Measurements from ENCODE around the gene USP6. TPM values are rescaled to one million over a fixed set of nuclear protein-coding genes. Genes with fewer than 3 reads are reported as not detected.

Gene USP6
- not detected in 2 replicates for total RNA-seq (2014; rRNA removed)
- Bru-seq, nascent RNA: not detected
- percentile 4 among the genes with signal in this experiment for BruChase-seq, experiment 1, labeled RNA remaining after a 6-hour chase
- BruChase-seq, experiment 2, labeled RNA remaining after a 2-hour chase: percentile 3 among the genes with signal in this experiment
- long read RNA-seq, partial matches to known transcripts: 0 of 1 reads
- long read RNA-seq, other reads (novel, unspliced or antisense): 1 of 1 reads

DNA sequence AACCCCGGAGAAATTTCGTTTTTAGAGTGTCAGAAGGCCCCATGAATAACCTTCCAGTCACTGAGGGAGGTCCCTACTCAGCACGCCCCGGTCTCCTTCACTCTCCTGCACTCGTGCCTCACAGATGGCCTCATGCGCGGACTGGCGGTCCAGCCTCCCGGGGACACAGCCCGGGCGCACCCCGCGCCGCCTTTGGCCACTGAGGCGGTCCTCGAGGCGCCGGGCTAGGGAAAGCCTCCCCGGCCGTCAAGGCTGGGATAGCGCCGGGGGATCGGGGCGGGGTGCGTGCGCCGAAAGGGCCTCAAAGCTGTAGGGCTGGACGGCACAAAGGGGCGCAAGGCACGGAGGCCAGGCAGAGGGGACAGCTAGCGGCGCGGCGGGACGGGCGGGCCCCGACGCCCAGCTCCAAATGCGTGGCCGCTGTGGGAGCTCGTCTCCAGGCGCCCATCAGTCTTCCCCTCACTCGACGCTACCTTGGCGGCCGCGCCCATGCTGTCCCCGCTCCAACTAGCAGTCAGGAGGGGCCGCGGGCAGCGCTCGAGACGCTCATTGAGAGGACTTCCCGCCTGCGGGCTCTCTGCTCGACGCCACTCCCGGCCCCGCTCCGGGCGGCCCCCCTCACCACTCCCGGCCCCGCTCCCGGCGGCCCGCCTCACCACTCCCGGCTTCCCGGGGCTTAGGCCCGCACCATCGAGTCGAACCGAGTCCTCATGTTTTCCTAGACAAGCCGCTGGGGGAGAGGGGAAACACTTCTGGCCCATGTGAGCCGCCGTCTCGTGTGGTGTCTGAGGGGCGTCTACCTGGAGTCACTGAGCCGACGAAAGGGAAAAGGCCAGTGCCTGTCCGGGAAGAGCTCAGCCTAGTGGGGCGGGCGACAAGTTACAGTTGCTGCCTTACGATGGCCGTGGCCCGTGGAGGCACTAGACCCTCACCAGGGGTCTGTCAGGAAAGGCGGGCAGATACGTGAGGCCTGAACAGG lies at the start of gene USP6:
TSS of gene USP6 (plus strand) at position 360 of the 979 bp plus-strand sequence. CDS start 14,336 bp downstream, outside the sequence.
- intact Hi-C loops (cut with micrococcal nuclease): no loop called here
- no peak within 1 kb of the TSS for H2AFZ ChIP-seq (ENCODE audit: low read length)
- DNase-seq: no peak
- POLR2A ChIA-PET (ENCODE audit: unreplicated experiment): no interaction called here
- no peak within 1 kb of the TSS for H3K4me3 ChIP-seq (ENCODE audit: low read length)
- no peak within 1 kb of the TSS for H3K27ac ChIP-seq (ENCODE audit: low read length)
- no peaks in the 10 kb centered on the region for H3K9me2 ChIP-seq (replicated peaks; ENCODE audit: low read length)
- no peaks in the 10 kb centered on the region for H4K20me1 ChIP-seq (ENCODE audit: low read length)
- ATAC-seq: no peak
- H3K79me2 ChIP-seq (ENCODE audit: low read length): peaks cover 4% of the 10 kb centered on the region; the same call in 1 of the 2 replicates
- BruUV-seq (replicated peaks): no TSS peak
- H3F3A ChIP-seq (ENCODE audit: low read length, unreplicated experiment): no peaks in the 10 kb centered on the region
- no peak within 1 kb of the TSS for H3K9ac ChIP-seq (ENCODE audit: low read length)
- no peaks in the 10 kb centered on the region for H3K27me3 ChIP-seq (ENCODE audit: low read length)
- H3K4me1 ChIP-seq (ENCODE audit: insufficient read depth, low read length): no peaks in the 10 kb centered on the region; the same call in 1 of the 2 replicates
- TF ChIP-seq, protein P1, sequence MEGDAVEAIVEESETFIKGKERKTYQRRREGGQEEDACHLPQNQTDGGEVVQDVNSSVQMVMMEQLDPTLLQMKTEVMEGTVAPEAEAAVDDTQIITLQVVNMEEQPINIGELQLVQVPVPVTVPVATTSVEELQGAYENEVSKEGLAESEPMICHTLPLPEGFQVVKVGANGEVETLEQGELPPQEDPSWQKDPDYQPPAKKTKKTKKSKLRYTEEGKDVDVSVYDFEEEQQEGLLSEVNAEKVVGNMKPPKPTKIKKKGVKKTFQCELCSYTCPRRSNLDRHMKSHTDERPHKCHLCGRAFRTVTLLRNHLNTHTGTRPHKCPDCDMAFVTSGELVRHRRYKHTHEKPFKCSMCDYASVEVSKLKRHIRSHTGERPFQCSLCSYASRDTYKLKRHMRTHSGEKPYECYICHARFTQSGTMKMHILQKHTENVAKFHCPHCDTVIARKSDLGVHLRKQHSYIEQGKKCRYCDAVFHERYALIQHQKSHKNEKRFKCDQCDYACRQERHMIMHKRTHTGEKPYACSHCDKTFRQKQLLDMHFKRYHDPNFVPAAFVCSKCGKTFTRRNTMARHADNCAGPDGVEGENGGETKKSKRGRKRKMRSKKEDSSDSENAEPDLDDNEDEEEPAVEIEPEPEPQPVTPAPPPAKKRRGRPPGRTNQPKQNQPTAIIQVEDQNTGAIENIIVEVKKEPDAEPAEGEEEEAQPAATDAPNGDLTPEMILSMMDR (conservative IDR thresholded peaks at IDR 0.05; ENCODE audit: low read depth, low read length): no peak
- TF ChIP-seq EZH2phosphoT487 (IDR thresholded peaks at IDR 0.05; ENCODE audit: borderline replicate concordance, low read length) (no peak), EZH2 (IDR thresholded peaks at IDR 0.05; ENCODE audit: low read length, unreplicated experiment) (no peak)
- H3K9me3 ChIP-seq (ENCODE audit: low read length): no peaks in the 10 kb centered on the region
- CTCF ChIA-PET: no interaction called here
- H3K36me3 ChIP-seq (ENCODE audit: low read depth, low read length): 0 out of 2 replicates have a peak, but pooled peaks cover 6% of the 10 kb centered on the region
- H3K4me2 ChIP-seq (ENCODE audit: low read length): no peak within 1 kb of the TSS

GRCh38 chr17:5068236-5068635 lies 47.6 kb upstream of the USP6 start:
- H3K4me2 ChIP-seq (ENCODE audit: low read length): no peak overlapping the region
- intact Hi-C loops (cut with micrococcal nuclease): no loop called here
- H3K9ac ChIP-seq (ENCODE audit: low read length): no peak overlapping the region
- H4K20me1 ChIP-seq (ENCODE audit: low read length): no peaks in the 10 kb centered on the region
- H2AFZ ChIP-seq (ENCODE audit: low read length): no peak overlapping the region
- H3K4me1 ChIP-seq (ENCODE audit: insufficient read depth, low read length): no peaks in the 10 kb centered on the region
- no peaks in the 10 kb centered on the region for H3K9me2 ChIP-seq (replicated peaks; ENCODE audit: low read length)
- BruUV-seq (replicated peaks): no TSS peak
- ChIA-PET CTCF (no interaction called here), POLR2A (ENCODE audit: unreplicated experiment) (no interaction called here)
- H3K27ac ChIP-seq (ENCODE audit: low read length): no peak overlapping the region
- DNase-seq: no peak
- no peaks in the 10 kb centered on the region for H3F3A ChIP-seq (ENCODE audit: low read length, unreplicated experiment)
- H3K36me3 ChIP-seq (ENCODE audit: low read depth, low read length): no peaks in the 10 kb centered on the region
- no peak for ATAC-seq
- H3K79me2 ChIP-seq (ENCODE audit: low read length): no peaks in the 10 kb centered on the region
- no peak overlapping the region for H3K4me3 ChIP-seq (ENCODE audit: low read length)
- no peaks in the 10 kb centered on the region for H3K9me3 ChIP-seq (ENCODE audit: low read length)
- TF ChIP-seq EZH2 (IDR thresholded peaks at IDR 0.05; ENCODE audit: low read length, unreplicated experiment) (no peak), EZH2phosphoT487 (IDR thresholded peaks at IDR 0.05; ENCODE audit: borderline replicate concordance, low read length) (no peak)
- TF ChIP-seq, protein P1 (conservative IDR thresholded peaks at IDR 0.05; ENCODE audit: low read depth, low read length): no peak
- no peaks in the 10 kb centered on the region for H3K27me3 ChIP-seq (ENCODE audit: low read length)
